ENCODE data around the gene RPS16.

Gene RPS16

DNA sequence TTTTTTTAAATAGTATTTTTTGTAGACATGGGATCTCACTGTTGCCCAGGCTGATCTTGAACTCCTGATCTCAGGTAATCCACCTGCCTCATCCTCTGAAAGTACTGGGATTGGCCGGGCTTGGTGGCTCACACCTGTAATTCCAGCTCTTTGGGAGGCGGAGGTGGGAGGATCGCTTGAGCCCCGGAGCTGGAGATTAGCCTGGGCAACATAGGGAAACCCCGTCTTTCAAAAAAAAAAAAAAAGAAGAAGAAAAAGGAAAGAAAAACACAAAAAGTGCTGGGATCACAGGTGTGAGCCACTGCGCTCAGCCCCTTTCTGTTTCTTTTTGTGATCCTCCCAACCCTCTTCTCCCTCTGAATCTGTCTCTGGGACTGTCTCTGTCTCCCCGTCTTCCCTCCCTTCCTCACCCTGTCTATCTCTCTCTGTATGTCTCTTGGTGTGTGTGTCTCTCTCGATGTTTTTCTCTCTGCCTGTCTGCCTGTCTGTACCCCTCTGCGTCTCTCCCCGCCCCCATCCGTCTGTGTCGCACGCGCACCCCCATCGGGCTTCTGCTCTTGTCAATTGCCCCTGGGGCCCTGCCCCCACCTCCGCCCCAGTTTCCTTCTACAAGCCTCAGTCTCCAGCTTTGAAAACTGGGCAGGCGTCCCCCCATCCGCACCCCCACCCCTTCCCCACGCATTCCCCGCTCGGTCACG is 29.6 kb downstream of the RPS16 start:
- DNase-seq = peak; percentile 91

DNA sequence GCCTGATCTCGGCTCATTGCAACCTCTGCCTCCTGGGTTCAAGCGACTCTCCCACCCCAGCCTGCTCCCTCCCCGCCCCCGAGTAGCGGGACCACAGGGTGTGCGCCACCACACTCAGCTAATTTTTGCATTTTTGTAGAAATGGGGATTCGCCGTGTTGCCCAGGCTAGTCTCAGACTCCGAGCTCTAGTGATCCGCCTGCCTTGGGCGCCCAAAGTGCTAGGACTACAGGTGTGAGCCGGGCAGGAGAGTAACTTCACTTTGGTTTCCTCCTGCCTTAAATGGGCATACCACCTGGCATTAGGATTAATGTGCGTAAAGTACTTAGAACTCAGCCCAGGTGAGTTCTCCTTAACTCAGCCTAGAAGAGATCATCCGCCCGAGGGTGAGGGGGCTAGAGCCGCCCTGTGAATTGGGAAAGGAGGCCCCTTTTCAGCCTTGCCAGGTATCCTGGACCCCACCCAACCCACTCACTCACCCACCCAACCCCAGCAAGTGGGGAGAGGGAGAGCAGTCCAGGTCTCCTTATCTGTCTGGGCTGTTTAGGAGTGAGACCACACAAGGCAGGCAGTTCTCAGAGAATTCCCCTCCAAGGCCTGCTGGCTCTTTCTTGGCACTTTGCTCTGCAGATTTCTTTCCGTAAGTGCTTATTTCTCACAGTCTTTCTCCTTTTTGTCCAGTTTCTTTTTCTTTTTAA is 30.3 kb downstream of the RPS16 start:
- DNase-seq = no peak

DNA sequence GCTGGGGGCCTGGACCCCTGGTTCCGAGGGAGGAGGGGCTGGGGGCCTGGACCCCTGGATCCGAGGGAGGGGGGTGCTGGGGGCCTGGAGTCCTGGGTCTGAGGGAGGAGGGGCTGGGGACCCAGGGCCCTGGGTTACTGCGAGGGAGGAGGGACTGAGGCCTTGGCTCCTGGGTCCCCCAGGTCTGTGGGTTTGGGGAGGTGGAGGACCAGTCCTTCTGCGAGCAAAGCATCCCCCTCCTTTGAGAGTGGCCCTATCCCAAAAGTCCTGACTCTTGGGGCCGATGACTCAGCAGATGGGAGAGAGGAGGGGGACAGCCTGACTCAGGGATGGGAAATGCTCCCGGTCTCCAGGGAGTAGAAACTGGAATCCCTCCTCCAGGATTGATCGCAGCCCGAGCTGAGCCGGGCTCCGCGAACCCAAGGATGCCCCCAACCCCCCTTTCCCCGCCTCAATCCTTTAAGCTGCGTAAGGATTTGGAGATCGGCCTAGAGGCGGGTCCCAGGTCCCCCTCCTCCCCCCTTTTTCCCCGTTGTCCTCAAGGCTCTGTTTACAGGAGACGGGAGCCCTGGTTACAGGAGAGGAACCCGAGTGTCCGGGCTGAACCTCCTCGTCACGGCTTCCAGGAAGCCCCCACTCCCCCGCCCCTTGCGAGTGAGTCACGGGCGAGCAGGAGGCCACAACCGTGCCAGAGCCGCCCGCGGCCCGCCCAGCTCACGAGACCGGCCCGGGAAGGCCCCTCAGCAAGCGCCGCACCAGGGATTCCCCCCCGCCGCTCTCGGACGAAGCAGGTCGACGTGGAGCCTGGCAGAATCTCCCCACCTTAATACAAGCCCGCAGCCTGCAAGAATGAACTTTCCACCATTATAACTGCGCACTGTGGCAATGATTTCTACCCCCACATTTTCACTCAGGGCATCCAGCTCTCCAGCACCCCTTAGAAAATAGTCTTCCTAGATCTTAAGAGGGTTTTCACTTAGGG is 32.1 kb downstream of the RPS16 start:
- peak; percentile 96 for DNase-seq

DNA sequence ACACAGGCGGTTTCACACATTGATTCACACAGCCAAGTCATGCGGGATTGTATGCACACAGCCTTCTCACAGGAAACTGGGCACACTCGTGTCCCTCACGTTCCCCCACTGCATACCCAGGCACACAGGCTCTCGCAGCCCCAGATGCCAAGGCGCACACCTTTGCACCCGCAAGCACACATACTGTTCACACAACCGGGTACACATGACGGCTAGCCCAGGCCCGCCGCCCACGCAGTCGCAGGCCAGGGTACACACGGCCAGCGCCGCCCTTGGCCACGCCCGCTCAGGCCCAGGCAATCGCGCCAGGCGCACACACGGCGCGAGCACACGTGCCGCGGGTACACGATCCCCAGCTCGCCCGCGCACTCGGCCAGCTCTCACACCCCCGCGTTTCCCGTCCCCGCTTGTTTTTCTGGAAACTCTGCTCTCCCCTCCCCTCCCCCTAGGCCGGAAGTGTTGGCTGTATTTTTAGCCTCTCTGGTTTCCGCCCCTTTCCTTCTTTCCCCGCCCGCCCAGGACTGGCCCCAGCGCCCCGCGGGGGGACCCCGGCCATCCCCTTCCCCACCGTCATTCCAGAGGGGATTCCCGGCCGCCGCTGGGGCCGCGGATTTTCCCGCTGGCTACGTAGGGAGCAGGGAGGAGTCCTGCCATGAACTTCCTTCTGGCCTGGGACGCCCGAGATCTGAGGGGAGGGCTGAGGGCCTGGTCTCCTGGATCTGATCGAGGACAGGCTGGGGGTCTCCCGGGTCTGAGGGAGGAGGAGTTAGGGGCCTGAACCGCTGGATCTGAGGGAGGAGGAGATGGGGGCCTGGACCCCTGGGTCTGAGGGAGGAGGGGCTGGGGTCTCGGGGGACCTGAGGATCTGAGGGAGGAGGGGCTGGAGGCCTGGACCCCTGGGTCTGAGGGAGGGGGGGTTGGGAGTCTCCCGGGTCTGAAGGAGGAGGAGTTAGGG is 33.1 kb downstream of the RPS16 start:
- DNase-seq = peak; percentile 84

DNA sequence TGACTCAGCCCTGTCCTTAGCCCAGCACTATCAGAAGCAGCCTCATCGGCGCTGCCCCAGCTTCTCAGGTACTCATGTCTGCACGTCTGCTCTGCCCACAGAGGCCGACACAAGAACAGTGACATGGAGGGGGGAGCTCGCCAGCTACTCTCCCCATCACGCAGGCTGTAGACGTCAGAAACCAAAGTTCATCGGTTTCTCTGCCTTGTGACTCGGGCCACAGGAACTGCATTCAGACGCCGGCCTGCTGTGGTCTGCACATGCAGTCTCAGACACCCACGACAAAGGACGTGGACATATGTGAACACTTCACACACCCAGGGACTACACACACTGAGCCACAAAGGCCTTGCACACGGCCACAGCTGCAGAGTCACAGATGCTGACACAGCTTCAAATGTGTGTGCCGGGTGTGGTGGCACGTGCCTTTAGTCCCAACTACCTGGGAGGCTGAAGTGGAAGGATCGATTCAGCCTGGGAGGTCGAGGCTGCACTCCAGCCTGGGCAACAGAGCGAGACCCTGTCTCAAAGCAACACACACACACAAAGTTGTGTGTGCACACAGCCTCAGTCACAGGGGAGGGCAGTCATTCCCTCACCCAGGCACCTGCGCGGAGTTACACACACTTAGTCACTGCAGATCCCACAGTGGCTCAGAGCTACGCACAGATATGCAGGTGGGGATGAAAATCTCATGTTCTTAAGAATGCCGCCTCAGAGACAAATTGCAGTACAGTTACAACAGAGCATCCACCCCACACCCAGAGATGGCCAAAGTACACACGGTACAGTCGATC is 34.0 kb downstream of the RPS16 start:
- DNase-seq = peak; percentile 86

DNA sequence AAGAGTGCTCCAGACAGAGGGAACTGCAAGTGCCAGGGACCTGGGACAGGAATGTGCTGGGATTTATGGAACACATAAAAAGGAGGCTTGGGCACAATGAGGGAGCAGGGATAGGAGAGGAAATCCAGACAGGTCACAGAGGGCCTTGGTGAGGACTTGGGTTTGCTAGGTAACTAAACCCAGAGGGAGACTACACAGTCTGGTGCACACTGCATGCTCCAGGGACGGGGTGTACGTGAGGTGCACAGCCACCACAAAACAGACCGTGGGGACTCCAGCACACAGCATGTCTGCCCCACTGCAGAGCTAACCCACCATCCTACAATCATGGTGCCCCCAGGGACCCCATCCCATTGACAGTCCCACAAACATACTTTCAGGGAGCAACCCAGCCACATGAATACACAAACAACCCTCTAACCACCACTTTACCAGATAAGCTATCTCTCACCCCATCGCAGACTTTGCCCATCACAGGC is 34.6 kb downstream of the RPS16 start:
- no peak for DNase-seq

DNA sequence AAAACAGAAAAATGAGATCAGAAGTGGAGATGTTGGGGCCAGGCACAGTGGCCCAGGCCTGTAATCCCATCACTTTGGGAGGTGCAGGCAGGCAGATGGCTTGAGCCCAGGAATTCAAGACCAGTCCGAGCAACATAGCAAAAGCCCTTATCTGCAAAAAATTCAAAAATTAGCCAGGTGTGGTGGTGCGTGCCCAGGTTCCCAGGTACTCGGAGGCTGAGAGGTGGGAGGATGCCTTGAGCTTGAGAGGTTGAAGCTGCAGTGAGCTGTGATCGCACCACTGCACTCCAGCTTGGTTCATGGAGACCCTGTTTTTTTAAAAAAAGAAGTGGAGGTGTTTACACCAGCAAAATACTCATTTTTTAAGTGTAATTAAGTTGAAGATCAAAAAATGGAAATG is 35.7 kb downstream of the RPS16 start:
- DNase-seq = no peak

DNA sequence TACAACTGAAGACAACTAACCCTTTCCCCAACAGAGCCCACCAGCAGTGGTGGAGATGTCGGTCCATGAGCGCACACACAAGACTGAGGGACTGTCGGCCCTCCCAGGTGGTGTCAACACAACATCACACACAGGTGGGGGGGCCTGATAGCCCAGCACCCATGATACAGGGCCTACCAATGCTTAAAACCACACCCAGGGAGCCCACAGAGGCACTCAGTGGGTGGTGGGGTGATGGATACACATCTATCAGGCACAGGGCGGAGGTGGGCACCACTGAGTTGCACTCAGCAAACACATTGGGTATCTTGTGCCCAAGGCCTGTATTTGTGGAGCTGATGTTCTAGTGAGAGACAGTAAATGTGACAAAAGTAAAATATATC is 36.1 kb downstream of the RPS16 start:
- no peak for DNase-seq

DNA sequence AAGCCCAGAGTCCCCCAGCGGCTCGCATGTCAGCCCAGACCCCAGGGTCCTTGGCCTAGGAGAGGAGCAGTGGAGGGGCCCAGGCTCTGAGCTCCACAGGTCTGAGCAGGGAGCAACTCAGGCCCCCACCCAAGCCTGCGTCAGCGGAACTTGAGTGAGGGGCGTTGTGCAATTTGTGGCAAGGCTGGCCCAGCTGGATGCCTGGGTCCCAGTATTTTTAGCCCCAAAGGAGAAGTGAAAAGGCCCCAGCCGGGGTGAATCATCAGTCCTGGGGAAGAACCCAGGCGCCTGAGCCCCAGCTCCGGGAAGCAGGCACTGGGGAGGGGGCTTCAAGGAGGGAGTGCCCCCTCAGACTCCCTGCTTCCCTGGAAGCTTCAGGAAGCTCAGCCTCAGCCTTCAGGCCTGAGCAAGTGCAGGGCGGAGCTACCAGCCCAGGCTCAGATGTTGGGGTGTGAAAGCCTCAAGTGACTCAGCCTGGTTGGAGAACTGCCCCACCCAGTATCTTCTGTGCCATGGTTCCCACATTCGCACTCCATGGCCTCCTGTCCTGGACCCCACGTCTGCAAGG is 37.4 kb downstream of the RPS16 start:
- peak; percentile 56 for DNase-seq

DNA sequence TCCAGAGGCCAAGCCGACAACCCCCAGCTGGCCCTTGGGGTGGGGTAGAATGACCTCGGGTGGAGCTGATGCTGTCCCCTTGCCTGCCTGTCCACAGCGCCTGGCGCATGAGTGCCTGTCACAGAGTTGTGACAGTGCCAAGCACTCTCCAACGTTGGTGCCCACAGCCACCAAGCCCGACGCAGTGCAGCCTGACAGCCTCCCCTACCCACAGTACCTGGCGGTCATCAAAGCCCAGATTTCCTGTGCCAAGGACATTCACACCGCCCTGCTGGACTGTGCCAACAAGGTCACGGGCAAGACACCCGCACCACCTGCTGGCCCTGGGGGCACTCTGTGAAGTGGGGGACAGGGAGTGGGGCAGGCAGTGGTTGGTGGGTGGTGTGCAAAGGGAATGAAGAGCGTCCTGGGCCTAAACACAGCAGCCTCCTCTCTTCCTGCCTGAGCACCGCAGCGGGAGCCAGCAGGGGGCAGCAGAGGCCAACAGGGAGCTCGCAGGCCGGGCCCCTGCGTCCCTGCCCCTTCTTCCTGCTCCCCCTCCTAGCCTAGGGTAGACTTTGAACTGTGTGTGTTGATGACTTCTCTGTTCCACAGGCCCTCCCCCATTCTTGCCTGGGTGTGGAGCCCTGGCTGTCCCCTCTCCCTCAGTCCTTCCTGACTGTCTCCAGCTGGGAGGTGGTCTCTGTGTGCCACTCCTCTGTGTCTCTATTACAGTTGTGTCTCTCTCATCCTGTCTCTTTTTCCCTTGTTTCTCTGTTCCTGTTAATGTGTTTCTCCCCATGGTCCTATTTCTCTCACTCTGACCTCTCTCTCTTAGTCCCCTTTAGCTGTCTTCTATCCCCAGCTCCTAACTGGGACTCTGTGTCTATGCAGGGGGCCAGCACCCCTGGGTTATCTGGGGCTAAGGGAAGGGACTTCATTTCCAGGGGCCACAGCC is 38.1 kb downstream of the RPS16 start:
- DNase-seq = peak; percentile 96

DNA sequence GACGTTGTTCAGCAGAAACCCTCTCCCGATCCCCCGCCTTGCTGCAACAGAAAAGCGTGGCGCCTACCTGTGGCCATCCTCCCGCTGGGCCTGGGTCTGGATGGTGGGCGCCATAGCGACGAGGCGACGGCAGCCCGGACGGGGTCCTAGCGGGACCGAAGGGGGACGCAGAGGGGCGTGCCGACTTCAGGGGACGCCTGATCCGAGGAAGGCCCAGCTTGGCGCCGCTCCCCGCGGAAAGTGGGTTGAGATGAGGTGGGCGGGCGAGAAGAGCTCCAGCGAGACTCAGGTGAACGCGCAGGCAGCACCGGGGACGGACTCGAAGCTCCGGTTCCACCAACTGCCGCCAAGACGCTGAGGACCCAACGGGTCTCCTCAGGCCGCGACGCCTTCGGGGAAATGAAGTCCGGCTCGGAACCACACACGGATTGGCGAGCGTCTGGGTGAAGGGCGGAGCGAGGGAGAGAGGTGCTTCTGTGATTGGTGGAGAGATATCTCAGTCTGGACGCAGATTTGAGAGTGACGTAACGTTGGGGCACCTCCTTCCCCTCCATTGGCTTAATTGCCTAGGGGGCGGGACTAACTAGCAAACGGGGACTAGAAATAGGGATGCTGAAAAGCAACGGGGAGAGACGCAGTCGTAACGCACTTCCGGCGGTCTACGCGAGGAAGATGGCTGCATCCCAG is 44.9 kb downstream of the RPS16 start, which contains the start of the genes MED29 and PAF1:
MED29 (plus strand) TSS at position 628 of the 687 bp plus-strand sequence; CDS start at position 673, 45 bp downstream.
PAF1 (minus strand) TSS at position 356 of the 687 bp plus-strand sequence; CDS start at position 114, 242 bp downstream.
- peak; percentile 95 for DNase-seq

DNA sequence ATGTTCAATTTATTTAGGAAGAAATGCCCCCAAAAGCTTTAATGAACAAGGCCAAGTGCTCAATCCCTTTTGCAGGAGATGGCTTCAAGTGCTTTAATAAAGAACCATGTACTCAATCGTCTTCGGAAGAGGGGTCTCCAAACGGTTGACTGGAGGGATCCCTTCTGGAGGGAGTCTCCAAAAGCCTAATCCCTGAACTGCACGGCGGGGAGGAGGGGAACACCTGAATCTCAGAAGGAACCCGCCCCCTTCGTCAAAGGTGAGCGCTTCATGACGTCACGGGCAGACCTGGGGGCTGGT is 45.3 kb downstream of the RPS16 start:
- no peak for DNase-seq

DNA sequence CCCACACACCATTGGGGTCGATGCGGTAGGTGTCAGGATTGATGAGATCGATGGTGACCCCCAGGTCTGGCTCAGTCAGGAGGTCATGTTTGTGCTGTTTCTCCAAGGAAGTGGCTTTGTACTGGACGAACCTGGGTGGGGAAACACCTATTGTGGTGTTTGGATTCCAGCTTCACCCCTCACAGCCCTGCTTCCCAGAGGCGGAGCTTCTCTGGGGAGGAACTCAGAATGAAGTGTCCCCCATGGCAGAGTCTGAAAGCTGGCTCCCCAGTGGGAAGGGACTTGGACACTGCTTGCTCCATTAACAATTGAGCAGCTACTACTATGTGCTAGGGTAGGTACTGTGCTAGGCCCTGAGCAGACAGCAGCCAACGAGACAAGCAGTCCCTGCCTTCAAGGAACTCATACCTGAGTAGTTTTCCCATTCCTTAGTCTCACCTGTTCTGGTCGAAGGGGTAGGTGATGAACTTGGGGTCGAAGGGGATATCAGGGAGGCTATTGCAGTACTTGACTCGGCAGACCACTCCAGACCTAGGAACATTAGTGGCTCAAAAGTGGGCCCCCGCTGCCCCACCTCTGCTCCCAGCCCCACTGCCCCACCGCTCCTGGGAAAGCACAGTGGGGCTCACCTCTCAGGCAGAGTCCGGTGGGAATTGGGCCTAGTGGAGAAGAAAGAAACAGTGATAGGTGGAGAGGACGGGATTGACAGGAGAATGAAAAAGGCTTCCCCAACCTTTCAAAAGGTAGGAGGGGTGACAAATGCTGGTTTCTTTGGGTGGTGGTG is 45.9 kb downstream of the RPS16 start:
- no peak for DNase-seq

DNA sequence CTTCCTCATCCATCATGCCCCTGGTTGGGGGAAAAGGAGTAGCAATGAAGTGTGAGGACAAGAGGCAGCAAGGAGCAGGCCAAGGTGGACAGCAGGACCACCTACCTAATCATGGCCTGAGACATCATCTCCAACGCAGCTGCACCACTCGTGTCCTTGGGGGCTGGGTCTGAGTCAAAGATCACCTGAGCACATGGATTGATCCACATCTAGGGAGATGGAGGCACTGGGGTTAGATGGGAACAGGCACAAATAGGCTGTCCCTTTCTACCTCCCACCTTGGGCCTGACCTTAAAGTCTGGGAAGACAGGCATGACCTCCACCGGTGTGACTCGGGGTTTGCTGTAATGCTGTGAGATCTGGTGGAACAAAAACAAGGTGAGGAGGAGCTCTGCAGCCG is 47.1 kb downstream of the RPS16 start:
- no peak for DNase-seq

DNA sequence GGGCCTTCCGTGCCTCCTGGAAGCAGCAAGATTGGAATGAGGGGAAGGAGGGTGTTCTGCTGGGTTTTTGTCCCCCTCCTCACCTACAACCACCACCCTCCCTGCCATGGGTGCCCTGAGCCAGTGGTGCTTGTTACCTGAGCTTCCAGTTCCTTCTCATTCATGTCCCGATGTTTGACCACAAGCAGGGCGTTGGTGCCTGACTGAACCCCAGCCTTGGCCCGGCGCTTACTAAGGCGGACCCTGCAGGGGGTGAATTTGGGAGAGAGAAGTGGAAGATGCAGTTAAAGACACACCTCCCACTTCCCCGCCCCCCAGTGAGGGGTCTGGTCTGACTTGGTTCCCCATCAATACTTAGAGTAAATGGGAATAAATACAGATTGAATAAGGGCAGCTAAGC is 49.2 kb downstream of the RPS16 start:
- DNase-seq = no peak

DNA sequence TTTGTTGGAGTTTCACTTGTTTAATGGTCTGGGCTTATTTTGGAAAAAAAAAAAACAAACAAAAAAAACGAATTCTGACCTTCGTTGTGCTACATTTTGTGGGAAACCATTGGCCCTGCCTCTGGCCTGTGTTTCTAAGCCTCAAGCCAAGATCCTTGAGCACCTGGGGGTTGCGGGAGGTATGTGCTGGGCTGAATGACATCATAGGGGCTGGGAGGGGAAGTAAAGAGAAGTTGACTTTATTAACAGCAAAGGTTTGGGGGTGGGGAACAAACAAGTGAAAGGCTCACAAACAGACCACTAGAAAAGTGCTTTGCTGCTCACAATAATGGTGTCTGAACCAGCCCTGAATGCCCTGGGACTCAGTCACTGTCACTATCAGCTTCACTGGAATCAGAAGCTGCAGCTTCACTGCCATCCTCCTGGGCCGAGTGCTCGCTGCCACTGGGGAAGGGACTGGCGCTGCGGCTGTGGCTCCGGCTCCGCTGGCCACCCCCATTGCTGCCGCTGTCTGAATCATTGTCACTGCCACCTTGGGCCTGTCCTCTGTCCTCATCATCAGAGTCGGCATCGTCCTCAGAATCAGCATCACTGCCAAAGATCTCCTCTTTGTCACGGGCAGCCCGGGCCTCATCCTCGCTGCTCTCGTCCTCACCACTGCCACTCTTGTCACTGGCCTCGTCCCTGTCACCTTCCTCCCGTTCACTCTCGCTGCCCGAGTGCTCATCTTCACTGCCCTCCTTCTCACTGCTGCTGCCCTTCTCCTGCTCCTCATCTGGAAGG is 49.9 kb downstream of the RPS16 start:
- DNase-seq = no peak

DNA sequence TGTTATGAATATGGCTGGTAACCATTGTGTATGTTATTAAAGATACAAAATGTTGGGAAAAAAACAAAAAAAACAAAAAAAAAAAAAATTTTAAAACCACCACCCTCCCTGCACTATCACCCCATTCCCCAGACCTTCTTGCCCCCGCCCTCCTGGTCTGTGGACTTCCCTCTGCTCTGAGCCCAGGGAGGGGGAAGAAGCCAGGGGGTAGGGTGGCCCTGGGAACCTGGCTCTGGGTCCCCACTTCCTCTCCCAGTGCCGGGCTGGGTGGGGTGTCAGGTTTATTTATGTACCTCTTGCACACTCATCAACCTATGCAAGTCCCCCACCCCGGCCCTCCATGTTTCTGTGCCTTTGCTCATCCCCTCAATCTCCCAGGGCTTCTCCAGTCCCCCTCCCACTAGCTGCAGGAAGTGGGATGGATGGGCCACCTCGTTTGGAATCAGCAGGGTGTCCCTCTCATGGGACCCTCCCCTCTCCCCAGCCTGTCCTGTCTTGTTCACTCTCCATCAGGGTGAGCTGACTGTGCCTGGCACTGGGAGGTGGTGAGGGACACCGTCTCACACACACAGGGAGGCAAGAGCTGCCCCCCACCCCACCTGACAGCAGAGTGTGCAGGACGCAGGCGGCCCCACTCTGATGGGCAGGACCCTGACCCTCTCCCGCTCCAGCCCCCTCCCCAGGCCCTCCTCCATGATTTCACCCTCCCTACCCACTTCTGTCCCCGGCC is 50.7 kb downstream of the RPS16 start:
- DNase-seq = no peak

Measured in activated gamma-delta T cell treated with Interleukin-2 at 50 U/mL for 16 hours (primary cell).